Lower lobe of right lung (tissue), 2 donors: ENCODE results near the gene MEF2A. TPM values are rescaled to one million over a fixed set of nuclear protein-coding genes. Genes with fewer than 3 reads are reported as not detected.

ENCODE experiments used
- ATAC-seq, 2 donors: fragments of 200-7000 bp; cut with Tn5 transposase; one replicate each; pipeline ENCODE4 v1.9.1; 2020 to 2022; ENCODE audit warnings: mild to moderate bottlenecking in 2 of 2, moderate library complexity in 2 of 2
- DNase-seq: peaks from one replicate; pipeline ENCODE4 v3.0.0-alpha.2; 2020
- H3K27ac ChIP-seq: fragments of 200-600 bp; one replicate; pipeline ENCODE4 v1.8.0; 2022
- H3K27me3 ChIP-seq: fragments of 200-600 bp; one replicate; pipeline ENCODE4 v1.8.0; 2022; ENCODE audit warnings: low read depth
- H3K36me3 ChIP-seq: fragments of 200-600 bp; one replicate; pipeline ENCODE4 v1.8.0; 2022; ENCODE audit warnings: mild to moderate bottlenecking
- H3K4me1 ChIP-seq: fragments of 200-600 bp; one replicate; pipeline ENCODE4 v1.8.0; 2022
- H3K4me3 ChIP-seq: fragments of 200-600 bp; one replicate; pipeline ENCODE4 v1.8.0; 2022; ENCODE audit warnings: mild to moderate bottlenecking
- H3K9me3 ChIP-seq: fragments of 200-600 bp; one replicate; pipeline ENCODE4 v1.8.0; 2022
- CTCF ChIP-seq: fragments of 200-600 bp; IDR thresholded peaks from one replicate; pipeline ENCODE4 v1.8.0; 2022; ENCODE audit warnings: antibody characterized with exemption, mild to moderate bottlenecking
- intact Hi-C: fragments of 100-400 bp; cut with DNase I; formaldehyde crosslinking; loops from one replicate; pipeline ENCODE4 v1.11.0; 2022
- total RNA-seq: library from RNA; stranded (reverse); fragmentation: NEBNext Ultra II Directional; extraction: Animal tissue kit (Norgen Biotek cat#: 25700); gene quantifications from one replicate; pipeline ENCODE4 v1.2.1, GENCODE V29; 2021
- donor health status: DM: no; HTN: yes; CAD: no; lungs with severe emphysema.

The MEF2A gene
- total RNA-seq, 1 donor from 2014 or later, result 80.1 TPM

DNA sequence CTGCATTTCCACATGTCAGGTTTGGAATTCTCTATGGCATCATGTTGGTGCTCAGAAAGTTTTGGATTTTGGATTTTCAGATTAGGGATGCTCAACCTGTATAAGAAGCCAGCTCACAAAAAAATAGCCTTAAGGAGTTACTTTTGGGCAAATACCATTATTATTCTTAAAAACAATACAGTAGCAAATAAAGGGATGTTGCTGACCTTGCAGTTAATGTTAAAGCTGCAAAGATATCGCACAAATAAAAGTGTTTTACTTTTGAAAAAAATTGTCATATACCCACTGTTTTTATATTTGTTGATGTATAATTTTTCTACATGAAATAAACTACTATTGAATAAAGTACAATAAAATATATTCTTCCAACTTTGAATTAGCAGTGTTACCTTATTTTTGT, 107.3 kb downstream of the MEF2A start:
- intact Hi-C loops, result no loop called here
- ATAC-seq (no peak), DNase-seq (no peak)
- Histone ChIP-seq H3K9me3 (no peaks in the 10 kb centered on the region), H3K4me3 (no peak overlapping the region), H3K27me3 (no peaks in the 10 kb centered on the region), H3K36me3 (peaks cover 67% of the 10 kb centered on the region), H3K4me1 (no peaks in the 10 kb centered on the region), H3K27ac (no peak overlapping the region)
- no peak for TF ChIP-seq CTCF

DNA sequence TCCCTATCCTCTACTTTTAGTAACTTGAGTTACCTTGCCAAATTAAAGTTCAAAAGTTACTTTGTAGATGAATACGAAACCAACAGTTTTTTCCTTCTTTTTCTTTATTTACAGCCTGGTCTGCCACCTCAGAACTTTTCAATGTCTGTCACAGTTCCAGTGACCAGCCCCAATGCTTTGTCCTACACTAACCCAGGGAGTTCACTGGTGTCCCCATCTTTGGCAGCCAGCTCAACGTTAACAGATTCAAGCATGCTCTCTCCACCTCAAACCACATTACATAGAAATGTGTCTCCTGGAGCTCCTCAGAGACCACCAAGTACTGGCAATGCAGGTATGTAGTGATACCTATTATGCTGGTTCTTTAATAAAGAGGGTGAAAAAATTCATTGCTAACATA, 108.5 kb downstream of the MEF2A start:
- Histone ChIP-seq H3K4me3 (no peak overlapping the region), H3K36me3 (peaks cover 78% of the 10 kb centered on the region), H3K27me3 (no peaks in the 10 kb centered on the region), H3K9me3 (no peaks in the 10 kb centered on the region), H3K27ac (no peak overlapping the region), H3K4me1 (no peaks in the 10 kb centered on the region)
- DNase-seq, result no peak
- TF ChIP-seq CTCF, result no peak
- intact Hi-C loops, result no loop called here
- no peak for ATAC-seq

- no peaks in the 10 kb centered on the region for H3K9me3 ChIP-seq
- no peak for TF ChIP-seq CTCF
- no peak for ATAC-seq
- no peak for DNase-seq
- no peak overlapping the region for H3K27ac ChIP-seq
- H3K36me3 ChIP-seq, result peaks cover 68% of the 10 kb centered on the region
- H3K4me3 ChIP-seq, result no peak overlapping the region
- H3K4me1 ChIP-seq, result no peaks in the 10 kb centered on the region
- intact Hi-C loops, result no loop called here
- H3K27me3 ChIP-seq, result no peaks in the 10 kb centered on the region
Measured at GRCh38 chr15:99677540-99678134, 111.9 kb downstream of the MEF2A start.

DNA sequence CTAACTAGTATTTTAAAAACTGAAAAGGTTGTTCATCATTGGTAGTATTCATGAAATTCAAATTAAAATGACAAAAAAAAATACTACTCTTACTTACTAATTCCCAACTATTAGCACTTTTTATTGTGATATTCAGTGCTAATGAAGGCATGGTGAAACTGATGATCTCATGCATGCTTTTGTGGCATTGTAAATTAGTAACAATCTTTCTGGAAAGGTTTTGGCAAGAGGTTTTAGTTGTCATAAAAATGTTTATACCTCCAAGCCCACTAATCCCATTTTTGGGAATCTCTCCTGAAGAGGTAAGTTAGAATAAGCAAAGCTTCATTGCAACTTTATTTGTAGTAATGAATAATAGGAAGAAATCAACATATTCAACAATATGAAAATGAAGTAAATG, 114.5 kb downstream of the MEF2A start:
- no peak for TF ChIP-seq CTCF
- no peaks in the 10 kb centered on the region for H3K27me3 ChIP-seq
- H3K27ac ChIP-seq, result no peak overlapping the region
- intact Hi-C loops, result no loop called here
- ATAC-seq (no peak), DNase-seq (no peak)
- H3K36me3 ChIP-seq, result peaks cover 52% of the 10 kb centered on the region
- H3K9me3 ChIP-seq, result peaks cover 7% of the 10 kb centered on the region
- H3K4me3 ChIP-seq, result no peak overlapping the region
- H3K4me1 ChIP-seq, result no peaks in the 10 kb centered on the region

- intact Hi-C loops, result no loop called here
- TF ChIP-seq CTCF, result no peak
- H3K4me1 ChIP-seq, result no peaks in the 10 kb centered on the region
- DNase-seq (no peak), ATAC-seq (no peak)
- no peaks in the 10 kb centered on the region for H3K27me3 ChIP-seq
- peak overlapping the region; percentile 57 for H3K27ac ChIP-seq
- H3K36me3 ChIP-seq, result peaks cover 35% of the 10 kb centered on the region
- no peak overlapping the region for H3K4me3 ChIP-seq
- H3K9me3 ChIP-seq, result peaks cover 14% of the 10 kb centered on the region
Measured at GRCh38 chr15:99681990-99682389, 116.2 kb downstream of the MEF2A start.
